ENCODE measurements around the gene MGST2.

DNA sequence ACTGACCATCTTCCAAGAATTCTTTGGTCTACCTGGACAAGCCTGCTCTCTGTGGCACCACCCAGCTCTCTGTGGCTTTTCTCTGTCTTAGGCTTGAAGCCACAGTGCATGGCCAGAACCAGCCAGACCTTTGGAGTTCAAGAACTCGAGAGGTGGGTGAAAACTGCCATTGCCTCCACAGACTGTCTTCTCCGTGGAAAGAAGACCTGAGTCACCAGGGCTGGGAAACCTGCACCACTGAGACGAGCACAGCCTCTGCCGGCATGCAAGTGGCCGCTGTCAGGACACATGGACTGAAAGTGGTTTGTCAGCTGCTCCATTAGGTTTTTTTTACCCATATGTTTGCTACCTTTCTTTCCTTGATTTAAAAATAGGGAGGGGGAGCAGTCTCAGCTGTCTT is 74.5 kb downstream of the MGST2 start:
- TF ChIP-seq, protein P1, sequence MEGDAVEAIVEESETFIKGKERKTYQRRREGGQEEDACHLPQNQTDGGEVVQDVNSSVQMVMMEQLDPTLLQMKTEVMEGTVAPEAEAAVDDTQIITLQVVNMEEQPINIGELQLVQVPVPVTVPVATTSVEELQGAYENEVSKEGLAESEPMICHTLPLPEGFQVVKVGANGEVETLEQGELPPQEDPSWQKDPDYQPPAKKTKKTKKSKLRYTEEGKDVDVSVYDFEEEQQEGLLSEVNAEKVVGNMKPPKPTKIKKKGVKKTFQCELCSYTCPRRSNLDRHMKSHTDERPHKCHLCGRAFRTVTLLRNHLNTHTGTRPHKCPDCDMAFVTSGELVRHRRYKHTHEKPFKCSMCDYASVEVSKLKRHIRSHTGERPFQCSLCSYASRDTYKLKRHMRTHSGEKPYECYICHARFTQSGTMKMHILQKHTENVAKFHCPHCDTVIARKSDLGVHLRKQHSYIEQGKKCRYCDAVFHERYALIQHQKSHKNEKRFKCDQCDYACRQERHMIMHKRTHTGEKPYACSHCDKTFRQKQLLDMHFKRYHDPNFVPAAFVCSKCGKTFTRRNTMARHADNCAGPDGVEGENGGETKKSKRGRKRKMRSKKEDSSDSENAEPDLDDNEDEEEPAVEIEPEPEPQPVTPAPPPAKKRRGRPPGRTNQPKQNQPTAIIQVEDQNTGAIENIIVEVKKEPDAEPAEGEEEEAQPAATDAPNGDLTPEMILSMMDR (IDR thresholded peaks at IDR 0.05), result no peak
- TF ChIP-seq POLR2A (IDR thresholded peaks at IDR 0.05), result no peak

All from stomach (tissue), 4 donors.